HepG2 (cell line): ENCODE data around the gene SDC4. TPM values are rescaled to one million over a fixed set of nuclear protein-coding genes. Genes with fewer than 3 reads are reported as not detected.

Source experiments
- AGO2 ChIP-seq: fragments of 200-400 bp; formaldehyde crosslinking; optimal IDR thresholded peaks from 2 replicates; pipeline ENCODE3; 2017; ENCODE audit warnings: mild to moderate bottlenecking, low read depth, low read length, moderate library complexity
- ATF1 ChIP-seq: IDR thresholded peaks from 2 replicates; pipeline ENCODE4 v1.6.1; 2016; ENCODE audit warnings: mild to moderate bottlenecking, control low read depth
- CCAR2 ChIP-seq: fragments of 200-400 bp; formaldehyde crosslinking; optimal IDR thresholded peaks from 2 replicates; pipeline ENCODE3; 2018; ENCODE audit warnings: low read depth, mild to moderate bottlenecking, low read length, moderate library complexity
- GLI4 ChIP-seq: sonication (generic); formaldehyde crosslinking; IDR thresholded peaks from 2 replicates; pipeline ENCODE4 v1.5.1; 2020; ENCODE audit warnings: missing genetic modification reagents, mild to moderate bottlenecking, moderate library complexity, borderline replicate concordance
- MED1 ChIP-seq: sonication (generic); formaldehyde crosslinking; IDR thresholded peaks from 2 replicates; pipeline ENCODE4 v1.4.0; 2020; ENCODE audit warnings: missing genetic modification reagents
- MED13 ChIP-seq: sonication (generic); formaldehyde crosslinking; IDR thresholded peaks from 2 replicates; pipeline ENCODE4 v1.5.0; 2020; ENCODE audit warnings: missing genetic modification reagents
- MED8 ChIP-seq: sonication (generic); formaldehyde crosslinking; IDR thresholded peaks from 2 replicates; pipeline ENCODE4 v1.8.1; 2023; ENCODE audit warnings: mild to moderate bottlenecking, missing genetic modification reagents; ENCODE audit not compliant: insufficient replicate concordance
- NPAS2 ChIP-seq: sonication (generic); formaldehyde crosslinking; IDR thresholded peaks from 2 replicates; pipeline ENCODE4 v1.8.0; 2022; ENCODE audit warnings: mild to moderate bottlenecking, missing genetic modification reagents, borderline replicate concordance
- NR1H2 ChIP-seq: sonication (generic); formaldehyde crosslinking; IDR thresholded peaks from 2 replicates; pipeline ENCODE4 v1.8.1; 2022; ENCODE audit warnings: low read depth, missing genetic modification reagents, borderline replicate concordance
- NR2F6 ChIP-seq, 2 experiments: IDR thresholded peaks; 2 replicates each; pipeline ENCODE4 v1.6.1; 2016; ENCODE audit warnings: antibody characterized with exemption in 1 of 2, mild to moderate bottlenecking in 1 of 2
- PRDM10 ChIP-seq: sonication (generic); formaldehyde crosslinking; IDR thresholded peaks from 2 replicates; pipeline ENCODE4 v1.4.0; 2020; ENCODE audit warnings: low read depth, missing genetic modification reagents
- ZFP91 ChIP-seq: sonication (generic); formaldehyde crosslinking; IDR thresholded peaks from 2 replicates; pipeline ENCODE4 v1.9.0; 2022; ENCODE audit warnings: missing genetic modification reagents, mild to moderate bottlenecking, borderline replicate concordance
- ZNF143 ChIP-seq: sonication (generic); formaldehyde crosslinking; IDR thresholded peaks from 2 replicates; pipeline ENCODE4 v1.4.0; 2020; ENCODE audit warnings: missing genetic modification reagents
- ZNF296 ChIP-seq: sonication (generic); formaldehyde crosslinking; conservative IDR thresholded peaks from 2 replicates; pipeline ENCODE4 v1.5.0; 2020; ENCODE audit warnings: mild to moderate bottlenecking, missing genetic modification reagents
- ZSCAN21 ChIP-seq: sonication (generic); formaldehyde crosslinking; IDR thresholded peaks from 2 replicates; pipeline ENCODE4 v1.8.0; 2022; ENCODE audit warnings: mild to moderate bottlenecking, missing genetic modification reagents, moderate library complexity, borderline replicate concordance
- polyA plus RNA-seq, 8 experiments: library from polyadenylated mRNA; depleted of rRNA in 3 of 8; stranded (reverse) in 7 of 8; unstranded in 1 of 8; fragments of >200 nt; fragmentation: Illumina TruSeq in 4 of 8; extraction: Trizol in 4 of 8; gene quantifications; 2 replicates each; pipeline versions ENCODE4 v1.2.1 to v1.2.3, GENCODE V29; 2011 to 2016; ENCODE audit warnings: low read depth in 4 of 8, missing spikeins in 1 of 8, mixed read lengths in 1 of 8; ENCODE audit not compliant: insufficient read depth in 1 of 8
- total RNA-seq, 5 experiments: library from RNA; depleted of rRNA; stranded (reverse); fragments of >200 nt; fragmentation: Illumina TruSeq; extraction: Trizol; gene quantifications; 2 replicates each; pipeline ENCODE4 v1.2.3, GENCODE V29; 2016; ENCODE audit warnings: low read depth in 1 of 5
- TF ChIP-seq, protein P1 (sequence below): IDR thresholded peaks from 2 replicates; pipeline ENCODE4 v1.6.1; 2016; ENCODE audit warnings: low read depth, control low read depth
- TF ChIP-seq, protein P2 (sequence below): sonication (generic); formaldehyde crosslinking; IDR thresholded peaks from 2 replicates; pipeline ENCODE4 v1.4.0; 2020; ENCODE audit warnings: missing genetic modification reagents
- TF ChIP-seq, protein P3 (sequence below): sonication (generic); formaldehyde crosslinking; IDR thresholded peaks from 2 replicates; pipeline ENCODE4 v1.5.1; 2020; ENCODE audit warnings: missing genetic modification reagents, mild to moderate bottlenecking, borderline replicate concordance

Gene SDC4
- total and polyA plus RNA-seq, 2 of the 13 experiments (the other 11 are each of a cell fraction or from before 2014, with no cell fraction given): 49.0 to 65.1 TPM

- TF ChIP-seq ZFP91 (CRISPR knock-in tag): peak; percentile 89; the same call in 1 of the 2 replicates
- peak; percentile 10; the same call in 1 of the 2 replicates for TF ChIP-seq PRDM10 (CRISPR knock-in tag)
- no peak for TF ChIP-seq ATF1 (CRISPR knock-in tag)
- TF ChIP-seq ZSCAN21 (CRISPR knock-in tag): peak; percentile 79
- TF ChIP-seq, protein P1, sequence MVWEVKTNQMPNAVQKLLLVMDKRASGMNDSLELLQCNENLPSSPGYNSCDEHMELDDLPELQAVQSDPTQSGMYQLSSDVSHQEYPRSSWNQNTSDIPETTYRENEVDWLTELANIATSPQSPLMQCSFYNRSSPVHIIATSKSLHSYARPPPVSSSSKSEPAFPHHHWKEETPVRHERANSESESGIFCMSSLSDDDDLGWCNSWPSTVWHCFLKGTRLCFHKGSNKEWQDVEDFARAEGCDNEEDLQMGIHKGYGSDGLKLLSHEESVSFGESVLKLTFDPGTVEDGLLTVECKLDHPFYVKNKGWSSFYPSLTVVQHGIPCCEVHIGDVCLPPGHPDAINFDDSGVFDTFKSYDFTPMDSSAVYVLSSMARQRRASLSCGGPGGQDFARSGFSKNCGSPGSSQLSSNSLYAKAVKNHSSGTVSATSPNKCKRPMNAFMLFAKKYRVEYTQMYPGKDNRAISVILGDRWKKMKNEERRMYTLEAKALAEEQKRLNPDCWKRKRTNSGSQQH (CRISPR knock-in tag): no peak; the same call in 1 of the 2 replicates
- TF ChIP-seq NR2F6 (IDR thresholded peaks at IDR 0.05): no peak; the same call in none of the 2 replicates
- peak; percentile 50; the same call in 1 of the 2 replicates for TF ChIP-seq NR2F6 (CRISPR knock-in tag; IDR thresholded peaks at IDR 0.05)
- TF ChIP-seq CCAR2: no peak
- TF ChIP-seq AGO2: peak; percentile 80
- TF ChIP-seq MED1 (CRISPR knock-in tag): peak; percentile 71
- TF ChIP-seq, protein P2, sequence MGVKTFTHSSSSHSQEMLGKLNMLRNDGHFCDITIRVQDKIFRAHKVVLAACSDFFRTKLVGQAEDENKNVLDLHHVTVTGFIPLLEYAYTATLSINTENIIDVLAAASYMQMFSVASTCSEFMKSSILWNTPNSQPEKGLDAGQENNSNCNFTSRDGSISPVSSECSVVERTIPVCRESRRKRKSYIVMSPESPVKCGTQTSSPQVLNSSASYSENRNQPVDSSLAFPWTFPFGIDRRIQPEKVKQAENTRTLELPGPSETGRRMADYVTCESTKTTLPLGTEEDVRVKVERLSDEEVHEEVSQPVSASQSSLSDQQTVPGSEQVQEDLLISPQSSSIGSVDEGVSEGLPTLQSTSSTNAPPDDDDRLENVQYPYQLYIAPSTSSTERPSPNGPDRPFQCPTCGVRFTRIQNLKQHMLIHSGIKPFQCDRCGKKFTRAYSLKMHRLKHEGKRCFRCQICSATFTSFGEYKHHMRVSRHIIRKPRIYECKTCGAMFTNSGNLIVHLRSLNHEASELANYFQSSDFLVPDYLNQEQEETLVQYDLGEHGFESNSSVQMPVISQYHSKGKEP (CRISPR knock-in tag): no peak
- no peak for TF ChIP-seq ZNF296 (CRISPR knock-in tag)
- TF ChIP-seq GLI4: peak; percentile 60
- TF ChIP-seq NPAS2 (CRISPR knock-in tag): no peak
- TF ChIP-seq NR1H2: no peak
- TF ChIP-seq MED13 (CRISPR knock-in tag): no peak
- peak; percentile 49; the same call in 1 of the 2 replicates for TF ChIP-seq ZNF143
- TF ChIP-seq MED8: peak; percentile 61
- TF ChIP-seq, protein P3, sequence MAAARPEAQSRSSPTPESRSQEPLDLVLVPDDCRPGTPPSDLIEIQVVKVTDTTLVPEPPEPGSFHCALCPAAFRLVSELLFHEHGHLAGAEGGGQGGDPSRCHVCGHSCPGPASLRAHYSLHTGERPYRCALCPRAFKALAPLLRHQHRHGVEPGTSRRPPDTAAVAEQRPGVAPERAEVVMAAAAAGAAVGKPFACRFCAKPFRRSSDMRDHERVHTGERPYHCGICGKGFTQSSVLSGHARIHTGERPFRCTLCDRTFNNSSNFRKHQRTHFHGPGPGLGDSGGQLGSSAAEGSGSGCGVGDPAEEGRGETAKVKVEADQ (CRISPR knock-in tag): no peak
These were observed 6.0 kb downstream of the SDC4 start (continued) for GRCh38 chr20:45341939-45342854.
